Measurements from ENCODE around the gene BCL11A.

DNA sequence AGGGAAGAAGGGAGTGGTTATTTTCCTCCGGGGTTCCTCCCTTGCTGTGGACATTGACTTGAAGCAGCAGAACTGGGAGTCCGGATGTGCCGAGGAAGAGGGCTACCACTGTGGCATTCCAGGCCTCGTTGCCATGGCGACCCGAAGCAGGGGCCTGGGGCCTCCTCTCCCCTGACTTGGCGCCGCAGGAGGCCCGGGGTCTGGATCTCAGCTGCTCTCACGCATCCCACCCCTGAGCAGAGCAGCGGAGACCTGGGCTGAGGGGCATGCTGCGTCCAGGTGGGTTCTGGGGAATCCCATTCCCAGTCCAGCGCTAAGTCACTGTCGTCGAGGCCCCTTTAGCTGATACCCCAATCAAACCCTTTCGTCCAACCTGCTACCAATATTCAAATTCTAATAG, 100.2 kb downstream of the BCL11A start:
- TF ChIP-seq, protein P1, sequence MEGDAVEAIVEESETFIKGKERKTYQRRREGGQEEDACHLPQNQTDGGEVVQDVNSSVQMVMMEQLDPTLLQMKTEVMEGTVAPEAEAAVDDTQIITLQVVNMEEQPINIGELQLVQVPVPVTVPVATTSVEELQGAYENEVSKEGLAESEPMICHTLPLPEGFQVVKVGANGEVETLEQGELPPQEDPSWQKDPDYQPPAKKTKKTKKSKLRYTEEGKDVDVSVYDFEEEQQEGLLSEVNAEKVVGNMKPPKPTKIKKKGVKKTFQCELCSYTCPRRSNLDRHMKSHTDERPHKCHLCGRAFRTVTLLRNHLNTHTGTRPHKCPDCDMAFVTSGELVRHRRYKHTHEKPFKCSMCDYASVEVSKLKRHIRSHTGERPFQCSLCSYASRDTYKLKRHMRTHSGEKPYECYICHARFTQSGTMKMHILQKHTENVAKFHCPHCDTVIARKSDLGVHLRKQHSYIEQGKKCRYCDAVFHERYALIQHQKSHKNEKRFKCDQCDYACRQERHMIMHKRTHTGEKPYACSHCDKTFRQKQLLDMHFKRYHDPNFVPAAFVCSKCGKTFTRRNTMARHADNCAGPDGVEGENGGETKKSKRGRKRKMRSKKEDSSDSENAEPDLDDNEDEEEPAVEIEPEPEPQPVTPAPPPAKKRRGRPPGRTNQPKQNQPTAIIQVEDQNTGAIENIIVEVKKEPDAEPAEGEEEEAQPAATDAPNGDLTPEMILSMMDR (IDR thresholded peaks at IDR 0.05), result no peak
- TF ChIP-seq POLR2A (IDR thresholded peaks at IDR 0.05), result no peak

All from esophagus squamous epithelium (tissue), 4 donors.